Stimulated activated CD8-positive, alpha-beta memory T cell treated with anti-CD3 and anti-CD28 coated beads, Interleukin-15, amount 100 ng/mL, for 4 hours (primary cell): ENCODE results near the gene CYP1B1.

Experiments
- DNase-seq, 2 donors: peaks; one replicate each; pipeline ENCODE4 v3.0.0-alpha.2; 2020; ENCODE audit warnings: low read depth in 2 of 2

The CYP1B1 gene

DNA sequence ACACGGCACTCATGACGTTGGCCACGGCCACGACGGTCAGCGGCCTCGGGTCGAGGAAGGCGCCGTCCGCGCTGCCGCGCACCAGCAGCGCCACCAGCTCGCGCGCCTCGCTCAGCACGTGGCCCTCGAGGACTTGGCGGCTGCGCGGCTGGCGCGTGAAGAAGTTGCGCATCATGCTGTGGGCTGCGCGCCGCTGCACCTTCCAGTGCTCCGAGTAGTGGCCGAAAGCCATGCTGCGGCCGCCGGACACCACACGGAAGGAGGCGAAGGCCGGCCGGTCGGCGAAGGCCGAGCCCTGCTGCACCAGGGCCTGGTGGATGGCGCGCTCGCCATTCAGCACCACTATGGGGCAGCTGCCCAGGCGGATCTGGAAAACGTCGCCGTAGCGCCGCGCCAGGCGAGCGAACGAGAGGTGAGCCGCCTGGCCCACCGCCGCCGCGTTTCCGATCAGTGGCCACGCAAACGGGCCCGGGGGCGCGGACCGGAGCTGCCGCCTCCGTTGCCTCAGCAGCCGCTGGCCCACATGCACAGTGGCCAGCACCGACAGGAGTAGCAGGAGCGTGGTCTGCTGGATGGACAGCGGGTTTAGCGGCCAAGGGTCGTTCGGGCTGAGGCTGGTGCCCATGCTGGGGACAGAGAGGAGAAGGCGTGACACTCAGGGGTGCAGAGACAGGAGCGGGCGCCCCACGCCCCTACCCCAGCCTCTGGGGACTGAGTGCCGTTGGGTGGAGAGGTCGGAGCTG, 1.0 kb downstream of the CYP1B1 start:
- no peak for DNase-seq

GRCh38 chr2:38074058-38074763, 1.7 kb downstream of the CYP1B1 start:
- DNase-seq = no peak

- DNase-seq = no peak
These were observed 2.5 kb downstream of the CYP1B1 start for GRCh38 chr2:38073211-38074057.

DNA sequence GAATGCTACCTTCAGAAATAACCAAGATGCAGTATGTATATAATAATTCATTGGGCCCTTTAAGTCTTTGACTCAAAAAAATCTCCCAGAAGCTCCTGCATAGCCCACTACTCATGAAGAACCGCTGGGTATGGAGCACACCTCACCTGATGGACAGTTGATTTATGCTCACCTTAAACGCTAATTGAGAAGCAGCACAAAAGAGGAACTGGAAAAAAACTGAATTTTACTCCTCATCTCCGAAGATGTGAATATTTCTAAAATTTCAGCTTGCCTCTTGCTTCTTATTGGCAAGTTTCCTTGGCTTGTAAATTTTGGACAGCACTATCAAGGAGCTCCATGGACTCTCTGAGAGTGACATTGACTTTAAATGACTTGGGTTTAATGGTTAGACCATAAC, 5.5 kb downstream of the CYP1B1 start:
- DNase-seq = no peak

- DNase-seq = no peak
These were observed 7.7 kb downstream of the CYP1B1 start for GRCh38 chr2:38068234-38068633.

DNA sequence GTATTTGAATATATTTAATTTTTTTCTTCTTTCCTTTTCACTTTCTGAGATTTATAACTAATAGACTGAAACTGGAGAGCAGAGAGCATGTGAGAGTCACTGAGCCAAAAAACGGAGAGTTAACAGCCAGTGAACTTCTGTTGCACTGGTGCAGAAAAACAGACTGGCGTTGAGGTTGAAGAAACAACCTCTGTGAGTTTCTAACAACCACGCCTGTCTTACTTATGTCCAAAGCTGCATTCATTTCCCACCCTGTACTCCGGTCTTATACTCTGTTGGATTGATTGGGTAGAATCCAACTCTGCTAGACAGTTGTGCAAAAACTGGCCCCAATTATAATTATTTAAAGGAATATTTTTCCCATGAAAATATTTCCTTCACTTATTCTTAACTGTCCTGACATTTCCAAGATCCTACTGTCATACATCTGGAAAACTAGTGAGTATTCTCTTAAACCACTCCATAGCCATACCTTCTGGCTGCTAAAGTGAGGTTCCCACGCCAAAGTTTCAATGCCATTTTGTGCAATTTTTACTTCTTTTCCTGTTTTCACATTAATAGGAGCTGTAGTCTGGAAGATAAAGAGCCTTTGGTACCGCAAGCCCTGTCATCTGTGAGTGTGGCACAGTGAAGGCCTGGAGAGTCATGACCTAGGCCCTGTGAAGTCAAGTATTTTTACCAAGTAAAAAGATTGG, 9.4 kb downstream of the CYP1B1 start:
- no peak for DNase-seq

DNA sequence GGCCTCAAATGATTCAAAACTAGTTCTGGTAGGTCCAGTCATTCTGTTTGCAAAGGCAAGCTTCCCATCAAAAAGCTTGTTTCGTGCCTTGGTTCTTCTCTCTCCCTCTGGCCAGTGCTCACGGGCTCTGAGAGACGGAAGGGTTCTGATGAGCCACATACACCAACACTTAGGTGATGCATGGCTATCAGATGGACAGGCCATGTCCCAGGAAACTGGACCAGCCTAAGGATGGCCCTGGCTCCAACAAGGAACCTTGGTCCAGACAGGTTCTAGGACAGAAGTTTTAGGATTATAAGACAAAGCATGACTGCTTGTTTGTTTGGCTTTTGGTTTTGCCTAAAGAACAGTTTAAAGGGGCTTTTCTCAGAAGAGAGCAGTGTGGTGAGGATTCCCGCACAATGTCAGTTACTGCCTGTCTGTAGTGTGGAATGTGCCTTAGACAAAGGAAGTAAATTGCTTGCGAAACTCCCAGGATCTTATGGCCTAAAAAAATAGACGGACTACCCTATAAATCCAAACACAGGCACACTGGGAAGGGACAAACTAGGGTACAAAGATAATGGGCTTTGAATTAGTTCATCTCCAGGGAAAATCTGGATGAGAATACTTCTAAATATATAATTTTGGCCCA, 10.3 kb downstream of the CYP1B1 start:
- no peak for DNase-seq

GRCh38 chr2:38064801-38065501, 11.0 kb downstream of the CYP1B1 start:
- no peak for DNase-seq

- no peak for DNase-seq
These were observed 15.5 kb downstream of the CYP1B1 start for GRCh38 chr2:38060236-38061018.

DNA sequence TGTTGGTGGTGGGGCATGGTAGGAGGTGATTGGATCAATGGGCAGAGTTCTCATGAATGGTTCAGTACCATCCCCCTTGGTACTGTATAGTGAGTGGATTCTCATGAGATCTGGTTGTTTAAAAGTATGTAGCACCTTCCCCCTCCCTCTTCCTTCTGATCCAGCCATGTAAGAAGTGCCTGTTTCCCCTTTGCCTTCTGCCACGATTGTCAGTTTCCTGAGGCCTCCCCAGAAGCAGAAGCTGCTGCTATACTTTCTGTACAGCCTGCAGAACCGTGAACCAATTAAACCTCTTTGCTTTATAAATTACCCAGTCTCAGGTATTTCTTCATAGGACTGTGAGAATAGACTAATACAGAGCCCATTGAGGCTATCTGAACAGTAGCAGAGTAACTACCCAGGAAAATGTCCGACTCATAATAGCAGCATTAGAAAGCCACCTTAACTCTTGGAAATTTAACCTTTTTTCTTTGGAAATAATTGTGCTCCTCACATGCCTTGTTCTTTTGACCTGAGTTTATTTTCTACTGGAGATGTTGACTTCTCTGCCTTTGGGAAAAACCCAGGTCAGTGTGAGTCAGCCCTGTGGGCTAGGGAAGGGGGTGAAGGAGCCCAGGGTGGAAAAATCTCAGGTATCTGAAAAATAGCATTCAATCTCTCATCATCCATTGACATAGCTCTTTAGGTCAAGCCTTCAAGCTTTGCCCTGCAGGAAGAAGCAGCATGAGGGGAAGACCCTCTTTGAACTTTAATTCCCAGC, 18.1 kb downstream of the CYP1B1 start:
- DNase-seq = no peak

DNA sequence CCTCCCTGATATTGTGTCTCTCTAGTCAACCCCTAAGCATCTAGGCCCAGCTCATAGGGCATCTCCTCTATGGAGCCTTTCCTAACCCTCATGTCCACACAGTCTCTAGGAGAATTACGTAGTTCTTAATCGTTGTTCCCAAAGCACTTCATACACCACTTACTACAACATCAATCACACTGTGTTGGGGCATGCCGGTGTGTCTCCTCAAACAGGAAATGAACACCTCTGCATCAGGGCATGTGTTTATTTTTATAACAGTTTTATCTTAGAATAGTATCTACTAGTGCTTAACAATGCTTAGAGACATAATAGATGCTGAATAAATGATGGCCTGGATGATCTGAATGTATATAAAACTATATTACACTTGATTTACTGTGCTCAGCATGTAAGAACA, 19.7 kb downstream of the CYP1B1 start:
- no peak for DNase-seq

- DNase-seq = no peak
These were observed 30.1 kb downstream of the CYP1B1 start for GRCh38 chr2:38045811-38046210.

- no peak for DNase-seq
These were observed 36.6 kb downstream of the CYP1B1 start for GRCh38 chr2:38039121-38039910.

DNA sequence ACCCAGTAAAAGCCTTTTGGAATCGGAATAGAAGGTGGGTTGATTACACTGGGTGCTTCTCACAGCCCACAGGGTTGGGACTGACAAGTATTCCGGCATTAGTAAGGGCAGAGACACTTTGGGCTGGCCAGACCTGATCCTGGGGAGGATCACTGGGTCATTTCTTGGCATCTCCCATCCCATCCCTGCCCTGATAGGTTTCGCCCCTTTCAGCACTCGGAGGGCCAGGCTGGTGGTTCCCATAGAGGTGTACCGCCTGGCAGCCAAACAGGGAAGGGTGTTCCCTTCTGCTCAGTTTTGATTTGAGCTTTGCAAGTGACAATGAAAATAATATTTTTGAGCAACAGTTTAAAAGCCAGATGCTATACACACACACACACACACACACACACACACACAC, 37.3 kb downstream of the CYP1B1 start:
- no peak for DNase-seq

DNA sequence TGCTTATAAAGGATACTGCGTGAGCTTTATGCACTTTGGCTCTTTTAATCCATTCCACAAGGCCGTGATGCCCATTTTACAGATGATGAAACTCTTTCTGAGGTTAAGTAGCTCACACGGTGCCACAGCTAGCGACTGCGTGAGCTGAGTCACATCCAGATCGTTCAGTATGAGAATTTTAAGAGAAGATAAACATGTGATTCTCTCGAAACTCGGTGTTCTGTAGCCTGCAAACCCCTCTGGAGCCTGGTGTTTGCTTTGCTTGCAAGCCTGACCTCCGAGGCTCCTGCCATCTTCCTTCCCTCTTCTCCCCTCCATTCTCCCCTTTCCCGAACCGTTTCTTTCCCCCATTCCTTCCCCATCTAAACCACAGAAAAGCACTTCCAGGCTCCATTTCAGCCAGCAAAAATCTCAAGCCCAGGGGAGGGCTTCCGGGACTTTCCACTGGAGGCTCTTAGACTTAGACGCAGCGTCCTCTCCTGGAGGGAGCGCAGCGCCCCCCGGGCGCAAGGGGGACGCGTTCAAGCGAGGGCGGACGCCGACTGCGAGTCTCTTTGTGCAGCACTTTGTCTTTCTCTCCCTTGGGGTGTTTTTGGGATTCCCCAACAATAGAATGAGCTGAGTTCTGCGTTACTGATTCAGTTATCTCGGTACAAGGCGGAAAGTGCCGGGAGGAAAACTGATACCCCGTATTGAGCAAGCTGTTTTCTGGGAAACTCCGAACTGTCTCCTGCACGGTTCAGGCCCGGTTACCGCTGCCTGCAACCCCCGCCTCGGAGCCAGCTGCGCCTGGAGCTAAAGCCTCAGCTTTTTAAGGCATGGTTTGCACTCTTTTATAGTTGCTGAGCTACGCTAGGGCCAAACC, 38.0 kb downstream of the CYP1B1 start:
- no peak for DNase-seq

DNA sequence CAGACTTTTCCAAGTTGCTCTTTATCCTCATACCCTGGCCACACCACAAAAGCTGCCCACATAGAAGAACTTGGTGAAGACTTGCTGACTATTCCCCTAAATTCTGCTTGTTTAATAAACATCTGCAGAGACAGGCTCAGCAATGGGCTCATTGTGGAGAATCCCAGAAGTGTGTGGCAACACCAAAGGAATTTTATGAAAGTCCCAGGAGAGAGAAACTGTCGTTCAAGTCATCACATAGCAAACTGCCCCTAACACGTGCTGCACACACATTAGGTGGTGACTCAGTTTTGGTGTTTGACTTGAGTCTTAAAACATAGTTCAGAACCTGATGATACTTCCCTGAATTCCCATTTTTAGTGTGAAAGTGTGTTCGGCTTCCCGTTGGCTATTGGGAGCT, 38.6 kb downstream of the CYP1B1 start:
- no peak for DNase-seq

DNA sequence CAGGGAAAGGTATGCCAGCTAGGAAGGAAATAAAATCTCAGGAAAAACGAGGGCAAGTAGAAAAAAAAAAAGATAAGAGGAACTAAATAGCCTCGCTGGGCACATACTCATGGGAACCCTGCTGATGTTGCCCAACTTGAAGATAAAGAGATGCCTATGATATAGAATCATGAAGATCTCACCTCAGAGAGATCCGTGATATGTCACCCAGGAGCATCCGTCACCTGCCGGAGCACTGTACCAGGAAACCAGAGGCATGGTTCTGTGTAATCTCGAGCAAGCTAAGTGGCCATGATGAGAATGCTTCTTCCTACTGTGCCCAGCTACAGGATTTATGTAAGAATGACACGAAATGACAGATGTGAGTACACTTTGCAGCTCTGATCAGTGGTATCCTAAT, 40.0 kb downstream of the CYP1B1 start:
- DNase-seq = no peak

GRCh38 chr2:38033646-38034045, 42.3 kb downstream of the CYP1B1 start:
- DNase-seq = no peak
